SU-DHL-6 (cell line): ENCODE data around the gene BHLHE23.

ENCODE experiments used
- H2AFZ ChIP-seq: fragments of 200-600 bp; sonication (generic); 2 replicates; pipeline ENCODE4 v1.6.1; 2014; ENCODE audit warnings: low read depth, mild to moderate bottlenecking, moderate library complexity, mixed read lengths, antibody characterized with exemption, low read length; ENCODE audit not compliant: severe bottlenecking
- H3F3A ChIP-seq: fragments of 200-600 bp; shearing (Covaris generic); 2 replicates; pipeline ENCODE4 v1.6.0; 2016; ENCODE audit warnings: antibody characterized with exemption, mild to moderate bottlenecking; ENCODE audit not compliant: insufficient read depth
- H3K27ac ChIP-seq: fragments of 200-600 bp; sonication (generic); 2 replicates; pipeline ENCODE4 v1.5.1; 2016; ENCODE audit warnings: low read depth, mild to moderate bottlenecking, low read length, moderate library complexity, mixed read lengths
- H3K27me3 ChIP-seq: fragments of 200-600 bp; sonication (generic), shearing (Covaris generic); 2 replicates; pipeline ENCODE4 v1.6.0; 2014; ENCODE audit warnings: mild to moderate bottlenecking, low read length
- H3K36me3 ChIP-seq: fragments of 200-600 bp; sonication (generic); 2 replicates; pipeline ENCODE4 v1.6.1; 2014; ENCODE audit warnings: mild to moderate bottlenecking, low read length, mixed read lengths
- H3K4me2 ChIP-seq: fragments of 300-600, 200-600 bp; shearing (Covaris generic), sonication (generic); 2 replicates; pipeline ENCODE4 v1.6.0; 2014; ENCODE audit warnings: low read length, low read depth, mild to moderate bottlenecking; ENCODE audit not compliant: poor library complexity, severe bottlenecking
- H3K4me3 ChIP-seq: fragments of 200-600 bp; sonication (generic); 2 replicates; pipeline ENCODE4 v1.5.1; 2014; ENCODE audit warnings: antibody characterized with exemption, low read length, mild to moderate bottlenecking, mixed read lengths; ENCODE audit not compliant: insufficient read depth, poor library complexity, severe bottlenecking
- H3K79me2 ChIP-seq: fragments of 200-600 bp; sonication (generic); 2 replicates; pipeline ENCODE4 v1.6.1; 2014; ENCODE audit warnings: mild to moderate bottlenecking, low read length, moderate library complexity; ENCODE audit not compliant: insufficient read depth
- H3K9ac ChIP-seq: fragments of 200-600 bp; sonication (generic); 2 replicates; pipeline ENCODE4 v1.7.0; 2014; ENCODE audit warnings: mild to moderate bottlenecking, low read length
- H3K9me2 ChIP-seq: fragments of 200-600 bp; sonication (generic); replicated peaks from 2 replicates; pipeline ENCODE4 v1.6.1; 2014; ENCODE audit warnings: low read length; ENCODE audit not compliant: insufficient read depth
- H3K9me3 ChIP-seq: fragments of 200-600 bp; sonication (generic); 2 replicates; pipeline ENCODE4 v1.6.1; 2014; ENCODE audit warnings: low read length, mixed read lengths; ENCODE audit not compliant: insufficient read depth
- H4K20me1 ChIP-seq: fragments of 200-600 bp; sonication (generic); 2 replicates; pipeline ENCODE4 v1.6.1; 2014; ENCODE audit warnings: low read depth, mild to moderate bottlenecking, antibody characterized with exemption, low read length, moderate library complexity, mixed read lengths
- CTCF ChIP-seq: fragments of 200-600 bp; sonication (generic); IDR thresholded peaks from one replicate; pipeline ENCODE4 v1.5.1; 2017; ENCODE audit warnings: antibody characterized with exemption, mild to moderate bottlenecking, low read length, moderate library complexity; ENCODE audit not compliant: insufficient read depth, poor library complexity, severe bottlenecking
- EZH2phosphoT487 ChIP-seq: fragments of 200-600 bp; sonication (generic), shearing (Covaris generic); conservative IDR thresholded peaks from 2 replicates; pipeline ENCODE4 v1.6.1; 2018; ENCODE audit warnings: mild to moderate bottlenecking, antibody characterized with exemption, low read length, moderate library complexity, mixed read lengths

The BHLHE23 gene

GRCh38 chr20:63042448-63043071, 35.8 kb upstream of the BHLHE23 start:
- Histone ChIP-seq H2AFZ (no peak overlapping the region), H3F3A (no peaks in the 10 kb centered on the region), H4K20me1 (no peaks in the 10 kb centered on the region), H3K9me2 (no peaks in the 10 kb centered on the region), H3K4me3 (no peak overlapping the region), H3K79me2 (no peaks in the 10 kb centered on the region), H3K36me3 (no peaks in the 10 kb centered on the region), H3K4me2 (no peak overlapping the region), H3K27me3 (no peaks in the 10 kb centered on the region), H3K9me3 (no peaks in the 10 kb centered on the region), H3K27ac (no peak overlapping the region), H3K9ac (no peak overlapping the region)
- TF ChIP-seq EZH2phosphoT487: no peak
- no peak for TF ChIP-seq CTCF

- TF ChIP-seq EZH2phosphoT487 (no peak), CTCF (no peak)
- Histone ChIP-seq H2AFZ (no peak overlapping the region), H3K27me3 (no peaks in the 10 kb centered on the region)
These were observed 35.0 kb upstream of the BHLHE23 start for GRCh38 chr20:63041776-63042175.

GRCh38 chr20:63037669-63038268, 31.0 kb upstream of the BHLHE23 start:
- Histone ChIP-seq H2AFZ (no peak overlapping the region), H3K9me3 (no peaks in the 10 kb centered on the region), H3K79me2 (no peaks in the 10 kb centered on the region), H3K9ac (no peak overlapping the region), H3K9me2 (no peaks in the 10 kb centered on the region), H4K20me1 (no peaks in the 10 kb centered on the region), H3K27ac (no peak overlapping the region), H3F3A (no peaks in the 10 kb centered on the region), H3K4me2 (no peak overlapping the region), H3K27me3 (no peaks in the 10 kb centered on the region), H3K4me3 (no peak overlapping the region), H3K36me3 (no peaks in the 10 kb centered on the region)
- no peak for TF ChIP-seq EZH2phosphoT487
- no peak for TF ChIP-seq CTCF

More at GRCh38 chr20:63041776-63042175, 35.0 kb upstream of the BHLHE23 start:
- Histone ChIP-seq H3K9me3 (no peaks in the 10 kb centered on the region), H4K20me1 (no peaks in the 10 kb centered on the region), H3K4me2 (no peak overlapping the region), H3F3A (no peaks in the 10 kb centered on the region), H3K27ac (no peak overlapping the region), H3K36me3 (no peaks in the 10 kb centered on the region), H3K9me2 (no peaks in the 10 kb centered on the region), H3K4me3 (no peak overlapping the region), H3K9ac (no peak overlapping the region), H3K79me2 (no peaks in the 10 kb centered on the region)
